Measurements from ENCODE around the gene ZNF440. TPM values are rescaled to one million over a fixed set of nuclear protein-coding genes. Genes with fewer than 3 reads are reported as not detected.

The ZNF440 gene
- total and polyA plus RNA-seq, 10 of the 15 experiments (the other 5 are each of a cell fraction or from before 2014, with no cell fraction given), result 1.3 to 8.9 (median 3.8) TPM

GRCh38 chr19:11781295-11782057 is 32.6 kb upstream of the ZNF440 start (continued):
- TF ChIP-seq RELB (IDR thresholded peaks at IDR 0.05; ENCODE audit: low read depth) (peak; percentile 21; the same call in 1 of the 2 replicates), IKZF2 (IDR thresholded peaks at IDR 0.05) (peak in 1 of 2 experiments; percentile 66; a peak in 2 of 4 replicates), JUNB (IDR thresholded peaks at IDR 0.05) (peak; percentile 39; the same call in 1 of the 2 replicates), POLR2AphosphoS2 (IDR thresholded peaks at IDR 0.05; ENCODE audit: low read depth, low read length) (no peak), TCF3 (IDR thresholded peaks at IDR 0.05; ENCODE audit: borderline replicate concordance, insufficient read depth, low read depth, low read length) (no peak)

- Histone ChIP-seq H3K4me2 (ENCODE audit: control insufficient read depth, insufficient read depth) (no peak overlapping the region), H4K20me1 (ENCODE audit: control insufficient read depth, insufficient read depth) (no peaks in the 10 kb centered on the region), H3K36me3 (ENCODE audit: control insufficient read depth in 2 of 2, insufficient read depth in 2 of 2, low read length in 1 of 2) (peaks cover 3 to 10% of the 10 kb centered on the region in 2 experiments), H3K9me3 (replicated peaks; ENCODE audit: control insufficient read depth, insufficient read depth, low read length) (peaks cover 43% of the 10 kb centered on the region), H3K27ac (ENCODE audit: control insufficient read depth, insufficient read depth) (no peak overlapping the region), H2AFZ (ENCODE audit: control insufficient read depth, low read depth, low read length) (no peak overlapping the region), H3K4me1 (ENCODE audit: control insufficient read depth, insufficient read depth, low read length) (no peaks in the 10 kb centered on the region), H3K9ac (ENCODE audit: control insufficient read depth, insufficient read depth, low read length) (no peak overlapping the region), H3K4me3 (no peak overlapping the region), H3K79me2 (ENCODE audit: control insufficient read depth, insufficient read depth, low read length) (no peaks in the 10 kb centered on the region), H3K27me3 (replicated peaks in 1 of 2; ENCODE audit: control insufficient read depth in 2 of 2, insufficient read depth in 2 of 2, low read length in 1 of 2) (no peaks in the 10 kb centered on the region)
- ChIA-PET RAD21 (ENCODE audit: unreplicated experiment) (no interaction called here), CTCF (no interaction called here), SMC1A (ENCODE audit: uncharacterized antibody, unreplicated experiment) (no interaction called here), POLR2A (no interaction called here)
- BruUV-seq (replicated peaks), result no TSS peak
- DNase-seq (ENCODE audit: low read depth, low spot score), result no peak
- no peak for FAIRE-seq
- intact Hi-C loops (cut with micrococcal nuclease; ENCODE audit: unreplicated experiment) (no loop called here), in situ Hi-C loops (cut with MboI) (no loop called here)
- no peak for ATAC-seq
- 96% methylated on average over 1 of the region's 1 CpG for WGBS (ENCODE audit: insufficient coverage, insufficient replicate concordance, low lambda C conversion rate, missing lambda C conversion rate)
- TF ChIP-seq BMI1 (IDR thresholded peaks at IDR 0.05; ENCODE audit: borderline replicate concordance) (no peak), TBL1XR1 (IDR thresholded peaks at IDR 0.05; ENCODE audit: low read depth, low read length) (no peak), HDAC6 (IDR thresholded peaks at IDR 0.05; ENCODE audit: unreplicated experiment) (no peak), CBX3 (IDR thresholded peaks at IDR 0.05; ENCODE audit: borderline replicate concordance, low read depth) (no peak), NFXL1 (IDR thresholded peaks at IDR 0.05; ENCODE audit: borderline replicate concordance) (no peak), NR2C2 (IDR thresholded peaks at IDR 0.05; ENCODE audit: borderline replicate concordance, control insufficient read depth, insufficient read length, low read depth) (no peak), ZNF274 (IDR thresholded peaks at IDR 0.05; ENCODE audit: insufficient read depth, insufficient read length) (no peak), CHD1 (IDR thresholded peaks at IDR 0.05; ENCODE audit: low read depth, low read length) (no peak), IKZF1 (conservative IDR thresholded peaks at IDR 0.05) (no peak), CEBPZ (IDR thresholded peaks at IDR 0.05; ENCODE audit: low read depth, low read length) (no peak), EP300 (IDR thresholded peaks at IDR 0.05; ENCODE audit: borderline replicate concordance in 1 of 2, control insufficient read depth in 1 of 2, low read depth in 2 of 2, low read length in 2 of 2) (no peak)
- TF ChIP-seq, protein P1, sequence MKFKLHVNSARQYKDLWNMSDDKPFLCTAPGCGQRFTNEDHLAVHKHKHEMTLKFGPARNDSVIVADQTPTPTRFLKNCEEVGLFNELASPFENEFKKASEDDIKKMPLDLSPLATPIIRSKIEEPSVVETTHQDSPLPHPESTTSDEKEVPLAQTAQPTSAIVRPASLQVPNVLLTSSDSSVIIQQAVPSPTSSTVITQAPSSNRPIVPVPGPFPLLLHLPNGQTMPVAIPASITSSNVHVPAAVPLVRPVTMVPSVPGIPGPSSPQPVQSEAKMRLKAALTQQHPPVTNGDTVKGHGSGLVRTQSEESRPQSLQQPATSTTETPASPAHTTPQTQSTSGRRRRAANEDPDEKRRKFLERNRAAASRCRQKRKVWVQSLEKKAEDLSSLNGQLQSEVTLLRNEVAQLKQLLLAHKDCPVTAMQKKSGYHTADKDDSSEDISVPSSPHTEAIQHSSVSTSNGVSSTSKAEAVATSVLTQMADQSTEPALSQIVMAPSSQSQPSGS (IDR thresholded peaks at IDR 0.05; ENCODE audit: low read length), result no peak
Observed at GRCh38 chr19:11783767-11784166, 30.3 kb upstream of the ZNF440 start.
